OCI-LY1 (cell line): ENCODE measurements around the gene MANBA.

Experiments
- H2AFZ ChIP-seq: fragments of 200-600 bp; sonication (generic), shearing (Covaris generic); 2 replicates; pipeline ENCODE4 v1.6.0; 2014; ENCODE audit warnings: antibody characterized with exemption, mild to moderate bottlenecking, low read length
- H3F3A ChIP-seq: fragments of 200-600 bp; sonication (generic), shearing (Covaris generic); 2 replicates; pipeline ENCODE4 v1.6.0; 2014; ENCODE audit warnings: mild to moderate bottlenecking, antibody characterized with exemption, low read length, moderate library complexity; ENCODE audit not compliant: insufficient read depth
- H3K27ac ChIP-seq: fragments of 200-600 bp; sonication (generic); 2 replicates; pipeline ENCODE4 v1.5.1; 2014; ENCODE audit warnings: low read length, mixed run types, mild to moderate bottlenecking, low read depth; ENCODE audit not compliant: poor library complexity, severe bottlenecking
- H3K27me3 ChIP-seq: fragments of 200-600 bp; sonication (generic); 2 replicates; pipeline ENCODE4 v1.6.0; 2014; ENCODE audit warnings: antibody characterized with exemption, mild to moderate bottlenecking, low read length, moderate library complexity; ENCODE audit not compliant: insufficient read depth
- H3K36me3 ChIP-seq: fragments of 200-600 bp; sonication (generic); 2 replicates; pipeline ENCODE4 v1.6.1; 2014; ENCODE audit warnings: mild to moderate bottlenecking, antibody characterized with exemption, low read length, moderate library complexity, mixed read lengths; ENCODE audit not compliant: insufficient read depth
- H3K4me1 ChIP-seq: fragments of 200-600 bp; sonication (generic); 2 replicates; pipeline ENCODE4 v1.5.1; 2014; ENCODE audit warnings: mild to moderate bottlenecking, low read length, moderate library complexity; ENCODE audit not compliant: insufficient read depth, severe bottlenecking
- H3K4me2 ChIP-seq: fragments of 200-600 bp; sonication (generic), shearing (Covaris generic); 2 replicates; pipeline ENCODE4 v1.6.1; 2014; ENCODE audit warnings: low read length
- H3K4me3 ChIP-seq: fragments of 200-600 bp; sonication (generic); 2 replicates; pipeline ENCODE4 v1.5.1; 2014; ENCODE audit warnings: low read length, low read depth, mild to moderate bottlenecking, mixed read lengths; ENCODE audit not compliant: poor library complexity, severe bottlenecking
- H3K79me2 ChIP-seq: fragments of 200-600 bp; shearing (Covaris generic); 2 replicates; pipeline ENCODE4 v1.6.1; 2016; ENCODE audit warnings: mixed run types, low read length, mixed read lengths; ENCODE audit not compliant: insufficient read depth
- H3K9ac ChIP-seq: fragments of 200-600 bp; sonication (generic), shearing (Covaris generic); 2 replicates; pipeline ENCODE4 v1.6.1; 2014; ENCODE audit warnings: mild to moderate bottlenecking, low read length, mixed read lengths
- H3K9me2 ChIP-seq: fragments of 200-600 bp; sonication (generic), shearing (Covaris generic); 2 replicates; pipeline ENCODE4 v1.6.1; 2014; ENCODE audit warnings: low read depth, mild to moderate bottlenecking, low read length, mixed read lengths
- H3K9me3 ChIP-seq: fragments of 200-600 bp; shearing (Covaris generic); 2 replicates; pipeline ENCODE4 v1.6.1; 2014; ENCODE audit warnings: low read length, mixed read lengths
- H4K20me1 ChIP-seq: fragments of 200-600 bp; sonication (generic), shearing (Covaris generic); 2 replicates; pipeline ENCODE4 v1.6.0; 2016; ENCODE audit warnings: mild to moderate bottlenecking, low read length; ENCODE audit not compliant: insufficient read depth
- EZH2 ChIP-seq: fragments of 200-600 bp; sonication (generic), shearing (Covaris generic); IDR thresholded peaks from 2 replicates; pipeline ENCODE4 v1.8.0; 2017; ENCODE audit warnings: borderline replicate concordance, mixed run types, mild to moderate bottlenecking, antibody characterized with exemption, low read length, moderate library complexity, mixed read lengths
- TF ChIP-seq, protein P1 (sequence below): fragments of 200-600 bp; sonication (generic), shearing (Covaris generic); IDR thresholded peaks from 2 replicates; pipeline ENCODE4 v1.5.1; 2017; ENCODE audit warnings: mild to moderate bottlenecking, antibody characterized with exemption, low read length, moderate library complexity, mixed read lengths

The MANBA gene

DNA sequence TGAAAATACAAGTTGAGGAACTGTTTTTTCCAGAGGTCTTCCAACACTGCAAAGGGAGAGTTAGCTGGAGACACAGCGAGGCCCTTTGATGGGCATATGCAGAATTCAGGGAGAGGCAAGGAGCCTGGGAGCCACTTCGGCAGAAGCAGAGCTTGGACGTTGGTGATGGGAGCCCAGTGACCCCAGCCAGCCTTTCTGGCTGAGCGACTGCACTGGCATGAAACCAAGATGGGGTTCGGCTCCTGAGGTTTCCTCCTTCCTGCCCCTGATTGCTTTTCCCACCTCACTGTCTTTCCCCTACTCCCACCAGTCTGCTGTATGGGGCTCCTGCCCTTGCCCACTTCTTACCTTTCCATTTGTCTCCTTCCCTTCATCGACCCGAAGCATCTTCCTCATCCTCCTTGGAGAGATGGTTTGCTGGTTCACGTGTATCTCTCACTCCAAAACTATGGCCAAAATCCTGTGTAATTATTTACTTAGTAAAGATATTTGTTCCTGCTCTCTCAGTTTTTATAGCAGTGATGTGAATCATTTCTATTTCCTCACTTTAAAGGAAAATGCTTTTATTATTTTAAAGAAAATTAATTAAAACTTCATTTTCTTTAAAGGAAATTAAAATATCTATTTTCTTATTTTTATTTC, 159.1 kb downstream of the MANBA start:
- Histone ChIP-seq H3K27ac (no peak overlapping the region), H3K9me3 (no peaks in the 10 kb centered on the region), H3K4me2 (no peak overlapping the region), H3K27me3 (no peaks in the 10 kb centered on the region), H4K20me1 (no peaks in the 10 kb centered on the region), H2AFZ (no peak overlapping the region), H3K9me2 (no peaks in the 10 kb centered on the region), H3K79me2 (no peaks in the 10 kb centered on the region), H3K4me1 (no peaks in the 10 kb centered on the region), H3F3A (no peaks in the 10 kb centered on the region), H3K4me3 (no peak overlapping the region), H3K36me3 (peaks cover 89% of the 10 kb centered on the region), H3K9ac (no peak overlapping the region)
- TF ChIP-seq, protein P1, sequence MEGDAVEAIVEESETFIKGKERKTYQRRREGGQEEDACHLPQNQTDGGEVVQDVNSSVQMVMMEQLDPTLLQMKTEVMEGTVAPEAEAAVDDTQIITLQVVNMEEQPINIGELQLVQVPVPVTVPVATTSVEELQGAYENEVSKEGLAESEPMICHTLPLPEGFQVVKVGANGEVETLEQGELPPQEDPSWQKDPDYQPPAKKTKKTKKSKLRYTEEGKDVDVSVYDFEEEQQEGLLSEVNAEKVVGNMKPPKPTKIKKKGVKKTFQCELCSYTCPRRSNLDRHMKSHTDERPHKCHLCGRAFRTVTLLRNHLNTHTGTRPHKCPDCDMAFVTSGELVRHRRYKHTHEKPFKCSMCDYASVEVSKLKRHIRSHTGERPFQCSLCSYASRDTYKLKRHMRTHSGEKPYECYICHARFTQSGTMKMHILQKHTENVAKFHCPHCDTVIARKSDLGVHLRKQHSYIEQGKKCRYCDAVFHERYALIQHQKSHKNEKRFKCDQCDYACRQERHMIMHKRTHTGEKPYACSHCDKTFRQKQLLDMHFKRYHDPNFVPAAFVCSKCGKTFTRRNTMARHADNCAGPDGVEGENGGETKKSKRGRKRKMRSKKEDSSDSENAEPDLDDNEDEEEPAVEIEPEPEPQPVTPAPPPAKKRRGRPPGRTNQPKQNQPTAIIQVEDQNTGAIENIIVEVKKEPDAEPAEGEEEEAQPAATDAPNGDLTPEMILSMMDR = no peak
- no peak for TF ChIP-seq EZH2

DNA sequence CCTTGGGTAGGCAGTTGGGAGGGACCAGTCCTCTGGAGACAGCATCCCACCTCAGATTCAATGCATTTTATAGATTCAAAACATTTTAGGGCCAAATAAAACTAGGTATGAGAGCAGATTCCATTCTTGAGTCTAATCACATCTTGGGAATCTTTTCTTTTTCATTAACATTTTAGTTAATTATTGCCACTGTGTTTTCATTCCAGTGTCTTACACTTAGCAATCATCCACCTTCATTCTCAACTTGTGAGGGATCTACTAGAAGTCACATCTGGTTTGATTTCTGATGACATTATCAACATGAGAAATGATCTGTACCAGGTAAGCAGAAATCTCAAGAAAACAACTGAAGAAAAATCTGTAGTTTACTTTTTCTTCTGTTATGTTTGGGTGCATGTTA, 160.1 kb downstream of the MANBA start:
- no peak for TF ChIP-seq EZH2
- TF ChIP-seq, protein P1 = no peak
- Histone ChIP-seq H3K36me3 (peaks cover 91% of the 10 kb centered on the region), H3K27me3 (no peaks in the 10 kb centered on the region)

DNA sequence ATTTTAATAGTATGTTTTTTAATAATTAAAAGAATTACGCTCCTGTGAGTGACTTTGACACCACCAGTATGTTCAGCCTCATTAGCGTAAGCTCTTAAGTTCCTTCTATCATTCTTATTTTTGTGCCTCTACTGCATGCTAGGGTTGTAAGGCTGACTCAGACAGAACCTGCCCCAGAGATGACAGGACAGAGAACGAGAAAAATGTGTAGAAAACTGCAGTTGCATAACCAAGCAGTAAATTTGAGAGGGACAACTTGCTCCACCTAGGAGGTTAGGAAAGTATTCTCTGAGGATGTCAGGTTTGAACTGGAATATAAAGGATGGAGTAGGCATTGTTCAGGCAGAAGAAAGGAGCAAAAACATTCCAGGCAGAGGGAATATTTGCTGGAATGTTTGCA, 160.9 kb downstream of the MANBA start:
- H3K9me3 ChIP-seq = no peaks in the 10 kb centered on the region
- H3K9me2 ChIP-seq = no peaks in the 10 kb centered on the region
- H3K4me2 ChIP-seq = no peak overlapping the region
- no peak overlapping the region for H3K27ac ChIP-seq
- TF ChIP-seq EZH2 = no peak
- TF ChIP-seq, protein P1 = no peak
- H3K9ac ChIP-seq = no peak overlapping the region
- H3K4me3 ChIP-seq = no peak overlapping the region
- no peaks in the 10 kb centered on the region for H3K27me3 ChIP-seq
- H3F3A ChIP-seq = no peaks in the 10 kb centered on the region
- H3K79me2 ChIP-seq = no peaks in the 10 kb centered on the region
- no peak overlapping the region for H2AFZ ChIP-seq
- no peaks in the 10 kb centered on the region for H4K20me1 ChIP-seq
- peaks cover 89% of the 10 kb centered on the region for H3K36me3 ChIP-seq
- no peaks in the 10 kb centered on the region for H3K4me1 ChIP-seq

More for the DNA sequence above, 160.1 kb downstream of the MANBA start:
- Histone ChIP-seq H3K4me3 (no peak overlapping the region), H3K9me3 (no peaks in the 10 kb centered on the region), H3K9me2 (no peaks in the 10 kb centered on the region), H3K79me2 (no peaks in the 10 kb centered on the region), H3K9ac (no peak overlapping the region), H3F3A (no peaks in the 10 kb centered on the region), H2AFZ (no peak overlapping the region), H4K20me1 (no peaks in the 10 kb centered on the region), H3K4me2 (no peak overlapping the region), H3K27ac (no peak overlapping the region), H3K4me1 (no peaks in the 10 kb centered on the region)
